IPS-18c (cell line): ENCODE results near the gene TYMS.
A peak's percentile ranks its signal among the peaks of the same experiment; 100 is the strongest.

Experiments used
- H3K4me3 ChIP-seq: 2 replicates; pipeline ENCODE4 v1.7.0; 2013; ENCODE audit warnings: low read depth, mild to moderate bottlenecking, low read length, moderate library complexity; ENCODE audit not compliant: insufficient read depth
- H3K9me3 ChIP-seq: one replicate; pipeline ENCODE4 v1.6.1; 2013; ENCODE audit warnings: mild to moderate bottlenecking, low read length, moderate library complexity; ENCODE audit not compliant: control insufficient read depth, insufficient read depth

Gene TYMS

GRCh38 chr18:657311-658000 lies at the start of gene TYMS:
TSS of gene TYMS (plus strand) at chr18:657653. CDS start at chr18:657743, 90 bp downstream.
- Histone ChIP-seq H3K4me3 (peak within 1 kb of the TSS; percentile 93), H3K9me3 (peaks cover 2% of the 10 kb centered on the region)

DNA sequence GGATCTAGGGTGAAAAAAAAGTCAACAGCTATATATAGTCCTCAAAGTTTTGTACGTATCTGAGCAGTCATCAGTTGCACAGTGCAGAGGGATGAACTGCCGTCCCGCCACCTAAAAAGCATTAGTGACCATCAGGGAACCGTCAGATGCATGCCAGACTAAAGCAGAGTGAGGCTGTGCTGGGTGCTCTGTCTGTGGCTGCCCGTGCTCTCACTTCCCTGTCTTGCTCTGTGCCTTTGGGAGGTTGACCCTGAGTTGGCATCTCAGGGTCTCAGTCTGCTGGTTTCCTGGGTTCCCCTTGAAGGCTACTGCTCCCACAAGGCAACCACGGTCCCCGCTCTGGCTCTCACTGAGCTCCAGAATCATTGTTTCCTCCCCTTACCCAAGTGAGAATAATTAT lies 49.5 kb upstream of the TYMS start:
- H3K9me3 ChIP-seq: no peaks in the 10 kb centered on the region
- H3K4me3 ChIP-seq: no peak overlapping the region

GRCh38 chr18:610214-610928 lies 47.1 kb upstream of the TYMS start:
- Histone ChIP-seq H3K9me3 (no peaks in the 10 kb centered on the region), H3K4me3 (no peak overlapping the region)

- Histone ChIP-seq H3K4me3 (no peak overlapping the region), H3K9me3 (no peaks in the 10 kb centered on the region)
Observed at GRCh38 chr18:612156-612555, 45.3 kb upstream of the TYMS start.

DNA sequence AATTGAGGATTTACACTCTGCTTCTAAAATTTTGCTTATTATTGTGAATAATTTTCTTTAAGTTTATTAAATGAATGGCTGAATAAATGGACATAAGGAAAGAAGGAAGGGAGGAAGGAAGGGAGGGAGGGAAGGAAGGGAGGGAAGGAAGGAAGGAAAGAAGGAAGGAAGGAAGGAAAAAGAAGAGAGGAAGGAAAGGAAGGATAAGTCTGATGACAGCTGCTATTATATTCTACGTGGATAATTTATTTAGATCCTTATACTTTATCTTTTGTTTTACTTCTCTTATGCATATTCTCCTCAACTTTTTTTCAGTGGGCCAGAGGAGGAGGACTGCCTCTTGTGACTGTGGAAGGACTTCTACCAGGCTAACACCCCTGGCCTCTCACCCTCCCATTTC lies 43.3 kb upstream of the TYMS start:
- H3K4me3 ChIP-seq: no peak overlapping the region
- no peaks in the 10 kb centered on the region for H3K9me3 ChIP-seq

- no peak overlapping the region for H3K4me3 ChIP-seq
- no peaks in the 10 kb centered on the region for H3K9me3 ChIP-seq
Observed at GRCh38 chr18:615092-615521, 42.3 kb upstream of the TYMS start.

- Histone ChIP-seq H3K4me3 (no peak overlapping the region), H3K9me3 (no peaks in the 10 kb centered on the region)
Observed at GRCh38 chr18:615773-616172, 41.7 kb upstream of the TYMS start.

DNA sequence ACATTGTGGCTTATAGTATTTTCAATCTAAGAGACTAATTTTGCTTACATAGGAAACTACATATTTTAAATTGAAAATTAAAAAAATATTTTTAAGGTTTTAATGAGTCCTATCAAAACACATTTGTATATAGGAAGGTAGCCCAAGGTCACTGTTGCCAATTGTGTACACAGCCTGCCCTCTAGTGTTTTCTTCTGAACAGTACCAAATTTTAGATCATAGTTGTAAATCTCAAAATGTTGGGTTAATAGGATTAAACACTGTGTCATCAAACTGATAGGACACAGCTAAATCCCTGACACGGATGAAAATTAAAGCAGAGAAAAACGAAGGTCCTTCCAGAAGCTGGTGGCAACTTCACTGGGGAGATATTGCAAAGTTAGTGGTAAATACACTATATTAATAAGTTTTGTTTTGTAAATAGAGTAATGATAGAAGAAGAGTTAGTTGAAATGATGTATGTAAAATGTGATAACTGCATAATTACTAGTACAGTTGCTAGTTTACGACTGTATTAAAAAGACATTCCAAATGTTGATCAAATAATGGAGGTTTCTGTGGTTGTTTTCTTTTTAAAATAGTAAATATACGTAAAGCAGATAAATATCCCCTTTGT lies 41.0 kb upstream of the TYMS start:
- H3K4me3 ChIP-seq: no peak overlapping the region
- no peaks in the 10 kb centered on the region for H3K9me3 ChIP-seq

DNA sequence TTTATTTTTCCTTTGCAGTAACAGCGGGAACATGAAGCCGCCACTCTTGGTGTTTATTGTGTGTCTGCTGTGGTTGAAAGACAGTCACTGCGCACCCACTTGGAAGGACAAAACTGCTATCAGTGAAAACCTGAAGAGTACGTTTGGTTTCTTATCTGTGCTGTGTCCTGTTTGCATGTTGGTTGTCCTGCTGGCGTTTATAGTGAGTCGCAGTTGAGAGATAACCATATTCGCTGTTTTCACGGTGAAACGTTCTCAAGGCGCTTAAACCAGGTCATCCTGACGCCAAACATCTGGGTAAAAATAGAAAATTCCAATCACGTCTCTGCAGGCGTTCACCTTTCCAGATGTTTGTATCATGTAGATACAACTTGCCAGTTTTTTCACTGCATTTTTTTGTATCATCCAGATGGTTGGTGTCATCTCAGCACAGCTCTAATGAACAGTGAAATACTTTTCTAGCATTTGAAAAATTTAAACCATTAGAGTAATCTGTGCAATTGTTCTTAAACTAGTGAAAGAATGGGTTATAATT lies 39.4 kb upstream of the TYMS start:
- no peaks in the 10 kb centered on the region for H3K9me3 ChIP-seq
- no peak overlapping the region for H3K4me3 ChIP-seq

- Histone ChIP-seq H3K9me3 (no peaks in the 10 kb centered on the region), H3K4me3 (no peak overlapping the region)
Observed at GRCh38 chr18:618618-619017, 38.8 kb upstream of the TYMS start.

GRCh38 chr18:621291-622043 lies 36.0 kb upstream of the TYMS start:
- no peak overlapping the region for H3K4me3 ChIP-seq
- H3K9me3 ChIP-seq: no peaks in the 10 kb centered on the region

GRCh38 chr18:622289-622688 lies 35.2 kb upstream of the TYMS start:
- H3K4me3 ChIP-seq: no peak overlapping the region

DNA sequence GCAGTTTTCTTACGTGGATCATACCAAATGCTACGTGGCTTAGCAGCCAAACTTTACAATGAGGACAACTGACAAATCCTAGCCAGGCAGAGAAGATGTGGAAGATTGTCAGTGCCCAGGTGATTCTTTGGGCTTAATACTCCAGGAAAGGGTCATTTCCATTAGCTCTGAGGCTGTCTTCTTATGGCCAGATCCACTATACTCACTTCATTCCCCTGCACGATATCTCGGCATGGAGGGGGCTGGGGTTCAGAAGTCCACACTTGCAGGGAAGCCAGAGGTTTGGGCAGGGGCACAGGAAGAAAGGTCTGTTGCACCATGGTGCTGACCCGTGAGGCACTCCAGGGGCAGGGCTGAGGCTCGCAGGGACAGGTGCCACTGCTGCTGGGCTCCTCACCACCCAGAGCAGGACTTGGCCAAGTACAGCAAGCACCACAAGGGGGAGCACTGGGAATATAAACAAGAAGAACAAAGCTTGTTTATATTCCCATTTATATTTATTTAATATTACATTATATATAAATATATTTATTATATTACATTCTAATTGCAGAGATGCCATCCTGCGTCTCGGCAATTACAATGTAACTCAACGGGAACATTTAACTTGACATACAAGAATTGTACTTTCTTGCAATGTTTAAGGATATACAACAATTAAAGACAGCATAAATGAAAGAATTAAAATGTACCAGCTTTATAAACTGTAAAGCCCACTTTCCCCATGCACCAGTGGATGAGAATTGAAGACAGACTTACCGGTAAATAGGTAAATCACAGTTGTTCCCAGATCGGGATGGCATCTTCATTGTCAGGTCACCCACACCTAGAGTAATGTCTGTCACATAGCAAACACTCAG lies 33.5 kb upstream of the TYMS start:
- H3K4me3 ChIP-seq: no peak overlapping the region

More at GRCh38 chr18:622289-622688, 35.2 kb upstream of the TYMS start:
- H3K9me3 ChIP-seq: no peaks in the 10 kb centered on the region

GRCh38 chr18:627231-627630 lies 30.2 kb upstream of the TYMS start:
- Histone ChIP-seq H3K4me3 (no peak overlapping the region), H3K9me3 (no peaks in the 10 kb centered on the region)

More for the DNA sequence above, 33.5 kb upstream of the TYMS start:
- no peaks in the 10 kb centered on the region for H3K9me3 ChIP-seq

GRCh38 chr18:629269-630150 lies 27.9 kb upstream of the TYMS start:
- Histone ChIP-seq H3K9me3 (no peaks in the 10 kb centered on the region), H3K4me3 (no peak overlapping the region)

DNA sequence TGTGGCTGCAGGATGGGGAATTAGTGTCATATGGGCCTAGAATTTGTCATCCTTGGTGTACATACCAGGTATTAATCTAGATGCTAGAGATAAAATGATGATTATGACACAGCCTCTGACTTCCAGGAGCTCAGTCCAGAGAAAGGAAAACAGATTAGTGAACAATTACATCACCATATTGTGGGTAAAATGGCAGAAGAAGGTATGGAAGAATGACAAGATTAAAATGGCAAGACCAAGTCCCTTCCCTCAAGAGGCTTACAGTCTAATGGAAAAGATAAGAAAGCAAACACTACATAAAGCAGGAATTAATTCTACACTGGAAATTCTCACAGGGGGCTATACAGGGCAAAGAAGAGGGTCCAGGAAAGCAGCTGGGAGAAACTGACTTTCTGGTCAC lies 25.9 kb upstream of the TYMS start:
- Histone ChIP-seq H3K9me3 (no peaks in the 10 kb centered on the region), H3K4me3 (no peak overlapping the region)
